HG02981 (cell line): Measurements from ENCODE around the gene IP6K2.
"Not testable (repeated sequence)": the region's sequence is repeated elsewhere in the genome, so short reads cannot be mapped to it uniquely, and the experiment has no call there.

Source experiments
- ATAC-seq: cut with Tn5 transposase; IDR thresholded peaks from one replicate; pipeline ENCODE4 v1.9.1; 2021; ENCODE audit warnings: mild to moderate bottlenecking, moderate library complexity; ENCODE audit not compliant: unreplicated experiment

Gene IP6K2, protein sequence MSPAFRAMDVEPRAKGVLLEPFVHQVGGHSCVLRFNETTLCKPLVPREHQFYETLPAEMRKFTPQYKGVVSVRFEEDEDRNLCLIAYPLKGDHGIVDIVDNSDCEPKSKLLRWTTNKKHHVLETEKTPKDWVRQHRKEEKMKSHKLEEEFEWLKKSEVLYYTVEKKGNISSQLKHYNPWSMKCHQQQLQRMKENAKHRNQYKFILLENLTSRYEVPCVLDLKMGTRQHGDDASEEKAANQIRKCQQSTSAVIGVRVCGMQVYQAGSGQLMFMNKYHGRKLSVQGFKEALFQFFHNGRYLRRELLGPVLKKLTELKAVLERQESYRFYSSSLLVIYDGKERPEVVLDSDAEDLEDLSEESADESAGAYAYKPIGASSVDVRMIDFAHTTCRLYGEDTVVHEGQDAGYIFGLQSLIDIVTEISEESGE

GRCh38 chr3:48716982-48717746 is at the start of gene IP6K2:
Gene IP6K2 (minus strand): TSS chr3:48717221. CDS start chr3:48695291, 21,930 bp downstream.
- peak; percentile 97 for ATAC-seq

DNA sequence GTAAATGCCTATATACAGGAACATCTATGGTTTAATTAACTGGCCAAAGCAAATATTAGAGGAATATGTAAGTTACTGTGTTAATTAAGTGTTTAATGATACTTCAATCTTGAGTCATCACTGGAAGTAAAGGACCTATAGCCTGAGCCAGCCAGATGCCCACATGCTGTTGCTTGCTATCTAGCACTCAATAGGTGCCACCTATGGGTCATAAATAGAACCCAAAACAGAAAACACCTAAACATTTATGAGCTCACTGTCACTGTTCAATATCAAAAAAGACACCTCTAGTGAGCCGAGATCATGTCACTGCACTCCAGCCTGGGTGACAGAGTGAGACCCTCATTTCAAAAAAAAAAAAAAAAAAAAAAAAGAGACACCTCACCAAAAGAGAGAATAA is 48.4 kb upstream of the IP6K2 start:
- ATAC-seq, result no peak

DNA sequence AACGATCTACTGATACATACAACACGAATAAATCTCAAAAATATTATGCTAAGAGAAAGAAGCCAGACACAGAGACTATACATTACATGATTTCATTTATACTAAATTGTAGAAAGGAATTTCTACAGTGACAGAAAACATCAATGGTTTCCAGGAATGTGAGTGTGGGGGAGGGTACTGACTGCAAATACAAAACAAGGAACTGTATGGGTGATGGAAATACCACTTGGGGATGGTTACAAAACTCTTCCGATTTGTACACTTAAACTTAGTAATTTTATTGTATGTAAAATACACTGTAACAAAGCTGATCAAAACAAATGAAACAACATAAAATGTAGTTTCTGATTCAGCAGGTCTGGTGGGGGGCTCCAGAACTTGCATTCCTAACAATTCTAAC is 45.8 kb upstream of the IP6K2 start:
- no peak for ATAC-seq

GRCh38 chr3:48759991-48760540 is 43.0 kb upstream of the IP6K2 start:
- ATAC-seq, result not testable (repeated sequence)

GRCh38 chr3:48759531-48759930 is 42.5 kb upstream of the IP6K2 start:
- not testable (repeated sequence) for ATAC-seq

DNA sequence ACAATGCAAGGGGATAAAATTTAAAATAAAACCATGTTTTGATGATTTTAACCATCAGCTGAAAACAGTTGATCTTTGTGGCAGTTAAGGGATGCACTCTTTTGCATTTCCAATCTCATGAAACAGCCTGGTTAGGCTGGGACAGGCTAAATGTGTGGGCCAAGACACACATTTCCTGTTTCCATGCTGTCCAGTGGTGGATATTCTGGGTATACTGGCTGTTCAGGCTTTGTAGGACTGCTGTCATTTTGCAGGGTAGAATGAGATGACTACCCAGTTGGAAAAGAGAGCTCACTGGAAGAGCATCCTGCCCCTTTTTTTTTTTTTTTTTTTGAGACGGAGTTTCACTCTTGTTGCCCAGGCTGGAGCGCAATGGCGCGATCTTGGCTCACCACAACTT is 42.0 kb upstream of the IP6K2 start:
- no peak for ATAC-seq

DNA sequence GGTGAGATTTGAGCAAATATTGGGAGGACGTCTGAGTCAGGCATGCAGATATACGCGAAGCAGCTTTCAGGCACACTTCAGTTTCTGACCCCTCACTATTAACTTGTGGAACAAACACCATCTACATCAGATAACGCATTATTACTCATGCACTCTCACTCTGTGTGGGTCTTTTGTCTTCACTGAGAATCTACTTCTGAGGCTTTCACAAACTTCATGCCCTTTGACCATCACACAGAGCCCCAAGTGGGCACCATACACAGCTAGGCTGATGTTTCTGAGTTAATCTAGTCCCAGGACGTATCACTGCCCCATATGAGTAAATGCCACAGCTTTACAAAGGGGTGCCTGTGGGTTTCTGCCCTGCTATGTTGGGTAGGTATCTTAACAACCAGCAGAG is 39.6 kb upstream of the IP6K2 start:
- no peak for ATAC-seq

DNA sequence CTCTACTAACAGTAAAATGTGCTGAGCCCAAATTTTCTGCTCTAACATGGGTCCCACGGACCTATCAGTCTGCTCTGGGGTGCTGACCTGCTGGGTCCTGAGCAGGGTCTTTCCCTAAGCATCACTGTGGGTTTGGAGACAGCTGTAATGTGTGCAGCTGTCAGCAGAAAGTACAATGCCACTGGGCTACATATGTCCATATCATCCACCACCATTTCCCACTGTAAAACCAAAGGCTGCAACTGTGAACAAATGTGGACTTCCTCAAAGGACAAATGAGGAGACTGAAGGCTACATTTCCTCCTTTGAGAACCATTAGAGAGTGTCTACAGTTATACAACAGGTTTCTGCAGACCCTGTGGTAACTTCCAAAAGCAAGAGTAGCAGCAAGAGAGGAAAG is 33.8 kb upstream of the IP6K2 start:
- no peak for ATAC-seq

- no peak for ATAC-seq
Measured at GRCh38 chr3:48748754-48749153, 31.7 kb upstream of the IP6K2 start.

DNA sequence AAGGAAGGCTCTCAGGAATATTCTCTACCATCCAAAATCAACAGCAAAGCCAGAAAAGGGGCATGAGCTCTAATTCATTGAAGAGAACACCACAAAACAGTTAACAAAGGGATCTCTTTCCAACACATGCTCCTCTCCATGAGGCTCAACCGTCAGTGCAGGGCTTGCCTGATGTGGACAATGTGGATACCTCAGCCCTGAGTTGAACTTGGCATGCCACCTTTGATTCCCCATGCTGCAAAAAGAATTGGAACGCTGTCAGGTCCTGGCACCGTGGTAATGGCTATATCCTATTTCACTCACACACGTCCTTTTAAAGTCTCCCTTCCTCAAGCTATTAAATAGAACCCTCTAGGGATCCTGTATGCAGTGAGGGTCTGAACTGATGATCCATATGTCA is 30.7 kb upstream of the IP6K2 start:
- ATAC-seq, result no peak

DNA sequence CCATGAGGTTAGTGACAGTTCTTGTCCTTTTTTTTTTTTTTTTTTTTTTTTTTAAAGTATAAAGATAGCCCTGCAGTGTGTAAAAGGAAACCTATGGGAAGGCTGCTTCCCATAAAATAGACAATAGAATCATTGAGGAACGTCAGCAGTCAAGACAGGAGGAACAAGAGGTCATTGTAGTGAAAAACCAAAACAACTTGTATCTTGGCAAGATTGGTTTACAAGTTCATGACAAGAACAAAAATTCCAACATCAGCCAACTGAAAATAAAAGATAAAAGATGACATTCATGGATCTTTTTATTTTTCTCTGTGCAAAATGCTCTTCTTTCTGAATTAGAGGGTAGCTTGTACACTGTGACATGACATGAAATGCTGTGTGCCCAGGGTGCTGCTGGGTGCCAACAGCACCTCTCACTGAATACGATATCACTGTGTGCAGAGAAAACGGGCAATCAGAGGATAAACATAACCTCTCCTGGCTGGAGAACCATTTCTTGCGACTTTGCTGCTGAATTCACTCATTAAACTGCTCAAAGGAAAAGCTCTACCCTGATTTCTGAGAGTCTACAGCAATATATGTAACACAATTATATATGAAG is 30.1 kb upstream of the IP6K2 start:
- no peak for ATAC-seq

DNA sequence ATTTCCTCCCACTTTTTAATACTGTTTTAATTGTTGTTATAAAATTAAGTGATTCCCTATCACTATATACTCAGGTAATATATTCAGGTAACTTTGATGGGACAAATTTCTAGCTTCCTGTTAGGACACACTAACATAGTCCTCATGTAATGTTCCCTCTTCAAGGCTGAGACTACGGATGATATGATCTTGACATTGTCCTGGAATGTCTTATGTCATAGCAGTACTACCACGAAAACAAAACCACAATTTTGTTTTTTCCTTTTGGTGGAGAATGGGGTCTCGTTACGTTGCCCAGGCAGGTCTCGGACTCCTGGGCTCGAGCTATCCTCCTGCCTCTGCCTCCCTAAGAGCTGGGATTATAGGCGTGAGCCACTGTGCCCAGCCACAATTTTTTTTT is 26.8 kb upstream of the IP6K2 start:
- ATAC-seq, result no peak

DNA sequence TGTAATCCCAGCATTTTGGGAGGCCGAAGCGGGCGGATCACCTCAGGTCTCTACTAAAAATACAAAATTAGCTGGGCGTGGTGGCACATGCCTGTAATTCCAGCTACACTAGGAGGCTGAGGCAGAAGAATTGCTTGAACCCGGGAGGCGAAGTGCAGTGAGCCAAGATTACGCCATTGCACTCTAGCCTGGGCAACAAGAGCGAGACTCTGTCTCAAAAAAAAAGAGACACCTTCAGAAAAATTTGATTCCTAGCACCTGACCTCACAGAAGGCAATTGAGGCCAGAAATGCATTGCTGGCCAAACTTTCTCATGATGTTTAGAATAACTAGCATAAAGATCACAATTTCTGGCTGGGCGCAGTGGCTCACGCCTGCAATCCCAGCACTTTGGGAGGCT is 24.2 kb upstream of the IP6K2 start:
- not testable (repeated sequence) for ATAC-seq

GRCh38 chr3:48739955-48740823 is 23.2 kb upstream of the IP6K2 start:
- ATAC-seq, result peak; percentile 71

GRCh38 chr3:48739617-48739954 is 22.6 kb upstream of the IP6K2 start:
- peak; percentile 10 for ATAC-seq

GRCh38 chr3:48738926-48739616 is 22.1 kb upstream of the IP6K2 start:
- no peak for ATAC-seq

DNA sequence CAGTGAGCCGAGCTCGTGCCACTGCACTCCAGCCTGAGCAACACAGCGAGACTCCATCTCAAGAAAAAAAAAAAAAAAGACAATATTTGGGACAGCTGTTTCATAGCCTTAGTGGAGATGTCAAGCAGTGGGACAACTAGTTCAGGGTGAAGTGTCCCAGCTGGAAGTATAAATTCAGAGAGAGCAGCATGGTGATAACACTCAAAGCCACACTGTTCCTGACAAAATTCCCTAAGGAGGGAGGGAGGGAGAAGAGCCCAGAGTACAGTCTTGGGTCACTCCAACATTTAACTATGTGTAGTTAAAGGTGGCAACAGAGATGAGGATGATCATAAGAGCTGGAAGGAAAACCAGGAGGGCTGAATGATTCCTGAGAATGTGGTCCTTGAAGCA is 21.1 kb upstream of the IP6K2 start:
- ATAC-seq, result no peak

DNA sequence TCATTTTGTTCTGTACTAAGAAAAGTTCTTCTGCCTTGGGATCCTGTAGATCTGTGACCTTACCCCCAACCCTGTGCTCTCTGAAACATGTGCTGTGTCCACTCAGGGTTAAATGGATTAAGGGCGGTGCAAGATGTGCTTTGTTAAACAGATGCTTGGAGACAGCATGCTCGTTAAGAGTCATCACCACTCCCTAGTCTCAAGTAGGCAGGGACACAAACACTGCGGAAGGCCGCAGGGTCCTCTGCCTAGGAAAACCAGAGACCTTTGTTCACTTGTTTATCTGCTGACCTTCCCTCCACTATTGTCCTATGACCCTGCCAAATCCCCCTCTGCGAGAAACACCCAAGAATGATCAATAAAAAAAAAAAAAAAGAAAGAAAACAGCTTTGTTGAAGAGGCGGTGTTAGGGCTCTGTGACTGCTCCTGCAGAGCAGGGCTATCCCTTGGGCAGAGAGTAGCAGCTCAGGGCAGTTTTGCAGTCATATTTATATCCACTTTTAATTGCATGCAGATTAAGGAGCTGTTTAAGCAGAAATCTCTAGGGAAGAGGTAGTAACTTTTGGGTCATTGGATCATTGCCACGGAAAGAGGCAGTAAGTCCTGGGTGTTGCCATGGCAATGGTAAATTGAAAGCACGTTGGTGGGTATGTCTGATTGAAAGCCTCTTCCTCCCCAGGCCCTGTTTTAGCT is 18.2 kb upstream of the IP6K2 start:
- ATAC-seq, result not testable (repeated sequence)

GRCh38 chr3:48734541-48734940 is 17.5 kb upstream of the IP6K2 start:
- ATAC-seq, result not testable (repeated sequence)
